Measurements from ENCODE around the gene RAD51B. TPM values are rescaled to one million over a fixed set of nuclear protein-coding genes. Genes with fewer than 3 reads are reported as not detected.

The RAD51B gene
- polyA plus RNA-seq, 1 donor (not counting 4 experiments of a cell fraction or from before 2014, with no cell fraction given) = 13.3 TPM

- Histone ChIP-seq H3K36me3 (ENCODE audit: control insufficient read depth in 2 of 2, extremely low read depth in 1 of 2, insufficient read depth in 2 of 2, low read length in 2 of 2) (no peaks in the 10 kb centered on the region), H3K27ac (ENCODE audit: control insufficient read depth, insufficient read depth, low read length) (no peak overlapping the region), H3K4me1 (ENCODE audit: control insufficient read depth, extremely low read depth, insufficient read depth, low read length) (no peaks in the 10 kb centered on the region), H3K9ac (ENCODE audit: control insufficient read depth, extremely low read depth, insufficient read depth, low read length) (no peak overlapping the region), H3K9me3 (ENCODE audit: control insufficient read depth, low read depth, low read length) (peaks cover 5% of the 10 kb centered on the region), H3K27me3 (ENCODE audit: control insufficient read depth, extremely low read depth, insufficient read depth, low read length) (no peaks in the 10 kb centered on the region), H3K79me2 (ENCODE audit: control insufficient read depth, insufficient read depth, low read length) (no peaks in the 10 kb centered on the region), H3K4me3 (ENCODE audit: control insufficient read depth in 2 of 3, extremely low read depth in 1 of 3, insufficient read depth in 2 of 3, low read depth in 1 of 3, low read length in 3 of 3) (no peak overlapping the region), H3K4me2 (ENCODE audit: control insufficient read depth, extremely low read depth, insufficient read depth, low read depth, low read length) (no peak overlapping the region), H2AFZ (ENCODE audit: control insufficient read depth, low read length) (no peak overlapping the region), H3K9me1 (ENCODE audit: control insufficient read depth, extremely low read depth, insufficient read depth, low read length) (no peaks in the 10 kb centered on the region), H4K20me1 (ENCODE audit: control insufficient read depth, extremely low read depth, insufficient read depth, low read length) (no peaks in the 10 kb centered on the region)
- no peak for TF ChIP-seq EZH2 (IDR thresholded peaks at IDR 0.05; ENCODE audit: low read length)
- TF ChIP-seq CTCF (optimal IDR thresholded peaks at IDR 0.05 in 1 of 3, IDR thresholded peaks at IDR 0.05 in 1 of 3, conservative IDR thresholded peaks at IDR 0.05 in 1 of 3; ENCODE audit: extremely low read depth in 1 of 3, insufficient read depth in 2 of 3, low read length in 3 of 3) = no peak
- dilution Hi-C loops (cut with MboI; ENCODE audit: extremely low pct_ligation_motif_present, low sequenced_read_pairs) = no loop called here
- DNase-seq (ENCODE audit: low read depth, low spot score) (no peak), FAIRE-seq (no peak)
These were observed 787.1 kb downstream of the RAD51B start for GRCh38 chr14:68606644-68607043.

- no peaks in the 10 kb centered on the region for H3K4me1 ChIP-seq (ENCODE audit: control insufficient read depth, extremely low read depth, insufficient read depth, low read length)
- H3K79me2 ChIP-seq (ENCODE audit: control insufficient read depth, insufficient read depth, low read length) = no peaks in the 10 kb centered on the region
- DNase-seq (ENCODE audit: low read depth, low spot score) (no peak), FAIRE-seq (no peak)
- no peak overlapping the region for H3K27ac ChIP-seq (ENCODE audit: control insufficient read depth, insufficient read depth, low read length)
- H3K9ac ChIP-seq (ENCODE audit: control insufficient read depth, extremely low read depth, insufficient read depth, low read length) = no peak overlapping the region
- H3K36me3 ChIP-seq (ENCODE audit: control insufficient read depth in 2 of 2, extremely low read depth in 1 of 2, insufficient read depth in 2 of 2, low read length in 2 of 2) = no peaks in the 10 kb centered on the region
- H2AFZ ChIP-seq (ENCODE audit: control insufficient read depth, low read length) = no peak overlapping the region
- no peak overlapping the region for H3K4me2 ChIP-seq (ENCODE audit: control insufficient read depth, extremely low read depth, insufficient read depth, low read depth, low read length)
- no peaks in the 10 kb centered on the region for H4K20me1 ChIP-seq (ENCODE audit: control insufficient read depth, extremely low read depth, insufficient read depth, low read length)
- TF ChIP-seq EZH2 (IDR thresholded peaks at IDR 0.05; ENCODE audit: low read length) (no peak), CTCF (optimal IDR thresholded peaks at IDR 0.05 in 1 of 3, IDR thresholded peaks at IDR 0.05 in 1 of 3, conservative IDR thresholded peaks at IDR 0.05 in 1 of 3; ENCODE audit: extremely low read depth in 1 of 3, insufficient read depth in 2 of 3, low read length in 3 of 3) (no peak)
- no peaks in the 10 kb centered on the region for H3K27me3 ChIP-seq (ENCODE audit: control insufficient read depth, extremely low read depth, insufficient read depth, low read length)
- dilution Hi-C loops (cut with MboI; ENCODE audit: extremely low pct_ligation_motif_present, low sequenced_read_pairs) = no loop called here
- H3K9me1 ChIP-seq (ENCODE audit: control insufficient read depth, extremely low read depth, insufficient read depth, low read length) = no peaks in the 10 kb centered on the region
- no peak overlapping the region for H3K4me3 ChIP-seq (ENCODE audit: control insufficient read depth in 2 of 3, extremely low read depth in 1 of 3, insufficient read depth in 2 of 3, low read depth in 1 of 3, low read length in 3 of 3)
- H3K9me3 ChIP-seq (ENCODE audit: control insufficient read depth, low read depth, low read length) = peaks cover 5% of the 10 kb centered on the region
These were observed 787.7 kb downstream of the RAD51B start for GRCh38 chr14:68607081-68607866.

All from keratinocyte (primary cell).